Activated naive CD8-positive, alpha-beta T cell (primary cell): ENCODE results near the gene EHD4.

ENCODE experiments used
- H3K27ac Mint-ChIP-seq: one replicate; pipeline ENCODE4 v1.8.0; 2021; ENCODE audit warnings: mixed read lengths
- H3K27me3 Mint-ChIP-seq: one replicate; pipeline ENCODE4 v1.8.0; 2021; ENCODE audit warnings: mixed read lengths
- H3K36me3 Mint-ChIP-seq: one replicate; pipeline ENCODE4 v1.8.0; 2021; ENCODE audit warnings: mixed read lengths
- H3K4me1 Mint-ChIP-seq: one replicate; pipeline ENCODE4 v1.8.0; 2021; ENCODE audit warnings: low read depth, mixed read lengths
- H3K4me3 Mint-ChIP-seq: one replicate; pipeline ENCODE4 v1.8.0; 2021; ENCODE audit warnings: mild to moderate bottlenecking, mixed read lengths
- H3K9me3 Mint-ChIP-seq: one replicate; pipeline ENCODE4 v1.8.0; 2021; ENCODE audit warnings: low read depth, mixed read lengths

Gene EHD4

DNA sequence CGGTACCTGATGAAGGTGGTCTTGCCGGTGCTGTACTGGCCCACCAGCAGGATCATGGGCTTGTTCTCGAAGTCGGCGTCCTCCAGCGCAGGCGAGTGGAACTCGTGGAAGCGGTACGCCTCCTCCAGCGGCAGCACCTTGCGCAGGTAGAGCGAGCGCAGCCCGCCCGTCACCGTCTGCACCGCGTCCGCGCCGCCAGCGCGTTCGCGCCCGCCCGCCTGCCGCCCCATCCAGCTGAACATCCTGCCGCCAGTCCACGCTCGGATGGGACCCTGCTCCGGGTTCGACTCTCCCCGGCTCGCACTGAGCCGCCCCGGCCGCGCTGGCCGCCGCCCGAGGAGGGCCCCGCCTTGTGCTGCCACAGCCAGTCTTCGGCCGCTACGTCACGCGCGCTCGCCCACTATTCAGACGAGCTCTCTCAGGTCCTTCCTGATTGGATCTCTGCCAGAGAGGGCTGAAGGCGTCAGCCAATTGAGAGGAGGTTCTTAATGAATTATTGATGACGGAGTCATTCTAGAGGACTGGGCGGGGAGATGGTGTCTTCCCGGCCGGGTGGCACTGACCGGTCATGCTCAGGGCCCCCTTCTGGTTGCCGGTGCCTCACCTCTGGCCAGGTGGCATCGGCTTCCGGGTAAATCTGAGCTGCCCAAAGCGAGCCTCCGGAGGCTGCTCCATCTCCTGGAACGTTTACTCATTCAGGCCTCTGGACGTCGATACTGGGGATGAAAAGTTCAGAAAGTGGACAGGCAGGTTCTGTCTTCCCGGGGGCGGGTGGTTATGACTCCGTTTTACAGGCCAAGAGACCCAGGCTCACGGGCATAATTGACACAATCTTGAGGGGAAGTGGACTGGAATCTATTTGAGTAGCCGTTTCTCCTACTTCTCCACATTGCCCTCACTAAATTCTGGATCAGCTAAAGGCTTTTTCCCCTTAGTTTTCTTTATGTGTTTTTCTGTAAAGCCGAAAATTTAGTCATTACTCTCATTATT, at the start of gene EHD4:
EHD4 (minus strand) TSS at position 305 of the 990 bp plus-strand sequence; CDS start at position 242, 63 bp downstream.
- peaks cover 44% of the 10 kb centered on the region for H3K4me1 Mint-ChIP-seq
- peak within 1 kb of the TSS; percentile 94 for H3K27ac Mint-ChIP-seq
- peak within 1 kb of the TSS; percentile 92 for H3K4me3 Mint-ChIP-seq
- H3K36me3 Mint-ChIP-seq = no peaks in the 10 kb centered on the region
- no peaks in the 10 kb centered on the region for H3K9me3 Mint-ChIP-seq
- peaks cover 6% of the 10 kb centered on the region for H3K27me3 Mint-ChIP-seq

DNA sequence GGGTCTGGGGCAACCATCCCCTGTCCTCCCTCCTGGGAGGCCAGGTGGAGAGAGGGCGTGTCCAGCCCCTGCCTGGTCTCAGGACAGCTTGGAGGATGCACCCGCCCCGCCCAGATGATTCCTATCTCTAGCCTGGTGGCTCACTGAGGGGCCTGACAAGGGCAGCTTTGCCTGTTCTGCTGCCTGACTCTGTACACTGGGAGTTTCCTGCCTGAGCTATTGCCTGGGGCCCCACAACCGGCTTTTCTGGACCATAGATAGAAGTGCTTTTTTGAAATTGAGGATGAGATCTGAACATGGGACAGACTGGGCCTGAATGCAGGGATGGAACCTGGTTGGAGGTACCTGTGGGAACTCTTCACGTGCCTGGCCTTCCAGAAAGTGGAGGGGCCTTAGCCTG, 49.2 kb upstream of the EHD4 start:
- Mint-ChIP-seq H3K36me3 (no peaks in the 10 kb centered on the region), H3K9me3 (no peaks in the 10 kb centered on the region), H3K27ac (no peak overlapping the region), H3K27me3 (no peaks in the 10 kb centered on the region), H3K4me1 (no peaks in the 10 kb centered on the region), H3K4me3 (no peak overlapping the region)

DNA sequence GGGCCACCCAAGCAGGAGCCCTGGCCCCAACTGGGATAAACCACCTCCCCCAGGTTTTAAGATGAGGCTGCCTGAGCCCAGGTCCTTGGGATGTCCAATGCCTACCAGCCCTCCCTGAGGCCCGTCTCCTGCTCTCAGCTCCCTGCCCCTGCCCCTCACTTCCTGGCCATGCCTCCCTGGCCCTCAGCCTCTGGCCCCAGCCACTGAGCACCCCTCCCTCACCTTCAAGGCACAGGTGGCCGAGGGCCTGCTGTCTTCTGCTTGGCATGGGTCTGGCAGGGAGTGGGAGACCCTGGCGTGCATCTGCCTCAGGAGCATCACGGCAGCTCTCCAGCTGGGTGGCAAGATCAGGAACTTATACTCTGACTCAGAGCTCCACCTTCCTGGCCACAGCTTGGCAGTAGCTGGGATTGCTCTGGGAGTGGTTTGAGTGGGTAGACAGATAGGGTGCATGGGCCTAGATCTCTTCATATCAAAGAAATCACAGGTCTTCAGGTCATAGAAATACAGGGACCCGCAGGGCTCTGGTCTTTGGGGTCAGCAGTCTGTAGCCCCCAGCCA, 48.4 kb upstream of the EHD4 start, which contains the start of gene PLA2G4E:
PLA2G4E (minus strand) TSS at position 330 of the 561 bp plus-strand sequence; CDS start at position 318, 12 bp downstream.
- no peak within 1 kb of the TSS for H3K4me3 Mint-ChIP-seq
- no peaks in the 10 kb centered on the region for H3K36me3 Mint-ChIP-seq
- no peaks in the 10 kb centered on the region for H3K4me1 Mint-ChIP-seq
- H3K27me3 Mint-ChIP-seq = no peaks in the 10 kb centered on the region
- H3K27ac Mint-ChIP-seq = no peak within 1 kb of the TSS
- no peaks in the 10 kb centered on the region for H3K9me3 Mint-ChIP-seq

DNA sequence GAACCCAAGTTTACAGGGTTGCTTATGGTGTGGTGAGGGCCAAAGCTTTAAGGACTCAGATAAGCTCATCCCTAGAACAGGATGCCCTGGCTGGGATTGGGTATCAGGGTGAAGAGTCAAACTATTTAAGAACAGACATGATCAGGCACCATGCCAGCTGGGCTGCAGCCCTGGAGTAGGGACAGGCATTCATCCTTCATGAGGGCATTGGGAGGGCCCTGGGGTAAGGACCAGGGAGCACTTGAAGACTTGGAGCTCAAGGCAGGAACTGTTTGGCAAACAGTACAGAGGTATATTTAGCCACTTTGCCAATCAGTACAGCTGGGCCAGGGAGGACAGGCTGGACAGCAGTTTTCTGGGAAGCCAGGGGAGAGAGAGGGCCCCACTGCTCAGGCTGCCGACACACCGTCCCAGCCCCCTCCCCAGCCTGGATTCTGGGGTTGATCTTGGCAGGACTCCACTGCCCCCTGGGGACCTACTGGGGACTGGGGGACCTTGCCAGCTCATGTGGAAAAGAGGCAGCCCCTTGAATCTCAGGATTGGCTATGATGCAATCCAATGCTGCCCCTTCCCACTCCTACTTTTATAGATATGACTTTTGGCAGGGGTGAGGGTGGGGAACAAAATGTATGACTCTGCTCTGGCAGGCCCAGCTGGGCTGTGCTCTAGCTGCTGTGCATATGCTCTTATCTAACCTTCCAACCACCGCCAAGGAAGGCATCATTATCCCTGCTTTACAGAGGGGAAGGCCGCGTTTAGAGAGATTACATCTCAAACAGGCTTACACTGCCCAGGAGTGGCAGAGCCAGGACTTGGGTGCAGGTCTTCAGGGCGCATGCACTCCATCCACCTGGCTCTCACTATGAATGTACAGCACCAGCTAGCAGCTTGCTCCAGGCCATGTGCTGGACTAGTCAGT, 46.2 kb upstream of the EHD4 start:
- Mint-ChIP-seq H3K36me3 (no peaks in the 10 kb centered on the region), H3K4me3 (no peak overlapping the region), H3K9me3 (no peaks in the 10 kb centered on the region), H3K27me3 (no peaks in the 10 kb centered on the region), H3K27ac (no peak overlapping the region), H3K4me1 (no peaks in the 10 kb centered on the region)

DNA sequence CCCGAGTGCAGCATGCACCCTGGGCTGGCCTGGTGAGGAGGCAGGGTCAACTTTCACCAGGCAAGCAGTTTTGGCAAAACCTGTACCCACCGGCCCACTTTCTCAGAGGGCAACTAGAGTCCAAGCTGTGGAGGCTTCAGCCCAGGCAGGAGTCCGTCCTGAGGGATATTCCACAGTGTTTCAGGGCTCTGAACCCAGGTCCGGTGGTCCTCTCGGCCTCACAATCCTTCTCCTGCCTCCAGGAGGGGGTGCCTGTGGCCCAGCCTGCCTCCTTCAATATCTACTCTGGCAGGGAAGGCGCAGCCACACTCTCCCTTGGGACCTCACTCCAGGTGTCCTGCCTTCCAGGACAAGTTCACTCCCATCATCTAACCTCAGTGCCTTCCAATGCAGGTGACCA, 44.6 kb upstream of the EHD4 start:
- H3K27me3 Mint-ChIP-seq = no peaks in the 10 kb centered on the region
- H3K4me3 Mint-ChIP-seq = no peak overlapping the region
- no peaks in the 10 kb centered on the region for H3K36me3 Mint-ChIP-seq
- no peaks in the 10 kb centered on the region for H3K4me1 Mint-ChIP-seq
- H3K27ac Mint-ChIP-seq = no peak overlapping the region
- H3K9me3 Mint-ChIP-seq = no peaks in the 10 kb centered on the region

DNA sequence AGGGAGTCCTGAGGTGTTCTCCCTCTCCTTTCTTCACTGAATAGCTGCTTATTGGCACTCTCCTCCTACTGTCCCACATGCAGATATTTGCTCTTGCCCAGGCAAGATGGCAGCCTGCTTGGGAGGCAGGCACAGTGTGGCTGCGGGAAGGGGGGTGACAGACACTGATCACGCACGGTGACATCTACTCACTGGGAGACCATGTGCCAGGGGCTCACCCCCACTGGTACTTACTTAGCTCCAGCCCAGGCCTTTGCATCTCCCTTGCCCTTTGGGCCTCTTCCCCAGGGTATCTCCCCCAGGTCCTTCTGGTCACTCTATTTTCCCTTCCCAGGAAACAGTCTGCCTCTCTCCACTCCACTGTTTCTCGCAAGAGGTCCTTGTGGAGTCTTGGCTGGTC, 42.0 kb upstream of the EHD4 start:
- Mint-ChIP-seq H3K4me1 (peaks cover 9% of the 10 kb centered on the region), H3K4me3 (no peak overlapping the region), H3K27me3 (no peaks in the 10 kb centered on the region), H3K9me3 (no peaks in the 10 kb centered on the region), H3K27ac (no peak overlapping the region), H3K36me3 (no peaks in the 10 kb centered on the region)

DNA sequence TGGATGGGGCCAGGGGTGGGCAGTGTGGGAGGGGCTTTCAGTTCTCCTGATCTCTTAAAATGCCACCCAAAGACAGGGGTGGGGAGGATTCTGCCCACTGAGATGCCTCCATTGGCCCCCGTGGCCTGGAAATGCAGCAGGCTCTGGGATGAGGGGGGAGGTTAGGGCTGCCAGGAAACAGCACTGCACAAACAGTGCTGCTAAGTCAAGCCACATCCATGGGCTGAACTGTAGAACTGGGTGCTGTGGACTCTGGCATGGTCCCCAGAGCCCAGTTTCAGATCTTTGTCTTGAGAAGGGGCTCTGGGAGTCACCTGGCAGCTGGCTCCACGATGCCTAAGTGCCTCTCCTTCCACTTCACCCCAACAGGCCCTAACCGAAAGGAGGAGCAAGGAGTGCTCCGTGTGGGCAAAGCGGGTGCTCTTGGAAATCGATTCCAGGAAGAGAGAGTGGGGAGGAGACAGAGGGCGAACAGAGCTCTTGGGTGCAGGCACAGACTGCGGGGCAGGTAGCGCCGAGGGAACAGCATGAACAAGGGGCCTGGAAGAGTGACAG, 40.6 kb upstream of the EHD4 start:
- no peak overlapping the region for H3K4me3 Mint-ChIP-seq
- H3K9me3 Mint-ChIP-seq = no peaks in the 10 kb centered on the region
- no peak overlapping the region for H3K27ac Mint-ChIP-seq
- no peaks in the 10 kb centered on the region for H3K36me3 Mint-ChIP-seq
- no peaks in the 10 kb centered on the region for H3K27me3 Mint-ChIP-seq
- H3K4me1 Mint-ChIP-seq = peaks cover 9% of the 10 kb centered on the region

DNA sequence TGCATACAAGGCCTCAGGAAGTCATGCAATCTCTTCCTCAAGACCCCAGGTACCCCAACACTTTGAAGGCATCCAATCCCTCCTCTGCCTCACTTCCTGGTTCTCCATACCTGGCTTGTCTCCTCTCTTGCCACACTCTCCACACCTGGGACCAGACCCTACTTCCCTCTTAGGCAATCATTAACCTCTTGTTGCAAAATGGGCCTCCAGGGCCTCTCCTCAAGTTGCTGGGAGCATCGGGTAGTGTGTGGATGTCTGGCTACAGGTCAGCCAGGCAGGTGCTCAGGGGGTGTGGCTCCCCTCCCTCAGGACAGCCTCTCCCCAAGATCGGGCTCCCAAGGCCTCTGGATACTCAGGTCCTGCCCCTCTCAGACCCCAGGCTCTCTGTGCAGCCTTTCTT, 39.9 kb upstream of the EHD4 start:
- Mint-ChIP-seq H3K27ac (peak overlapping the region; percentile 0), H3K36me3 (no peaks in the 10 kb centered on the region), H3K9me3 (no peaks in the 10 kb centered on the region), H3K4me3 (no peak overlapping the region), H3K27me3 (no peaks in the 10 kb centered on the region), H3K4me1 (peaks cover 11% of the 10 kb centered on the region)

DNA sequence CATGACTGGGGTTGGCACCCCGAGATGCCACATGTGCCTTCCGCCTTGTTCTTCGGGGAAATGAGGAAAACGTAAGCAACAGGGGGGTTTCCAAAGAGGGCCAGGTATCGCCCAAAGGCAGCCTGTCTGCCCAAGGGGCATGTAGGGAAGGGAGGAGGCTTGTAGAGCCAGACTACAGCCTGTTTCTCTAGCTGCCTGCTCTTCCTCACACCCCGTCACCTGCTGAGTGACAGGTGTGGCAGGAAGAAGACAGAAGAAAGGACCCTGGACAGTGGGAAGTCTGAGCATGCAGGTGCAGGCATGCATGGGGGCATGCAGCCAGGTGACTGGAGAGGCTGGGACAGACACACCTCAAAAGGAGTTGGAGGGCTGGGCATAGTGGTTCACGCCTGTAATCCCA, 38.7 kb upstream of the EHD4 start:
- H3K27me3 Mint-ChIP-seq = no peaks in the 10 kb centered on the region
- peaks cover 11% of the 10 kb centered on the region for H3K4me1 Mint-ChIP-seq
- H3K4me3 Mint-ChIP-seq = no peak overlapping the region
- no peaks in the 10 kb centered on the region for H3K9me3 Mint-ChIP-seq
- H3K27ac Mint-ChIP-seq = peak overlapping the region; percentile 3
- no peaks in the 10 kb centered on the region for H3K36me3 Mint-ChIP-seq

DNA sequence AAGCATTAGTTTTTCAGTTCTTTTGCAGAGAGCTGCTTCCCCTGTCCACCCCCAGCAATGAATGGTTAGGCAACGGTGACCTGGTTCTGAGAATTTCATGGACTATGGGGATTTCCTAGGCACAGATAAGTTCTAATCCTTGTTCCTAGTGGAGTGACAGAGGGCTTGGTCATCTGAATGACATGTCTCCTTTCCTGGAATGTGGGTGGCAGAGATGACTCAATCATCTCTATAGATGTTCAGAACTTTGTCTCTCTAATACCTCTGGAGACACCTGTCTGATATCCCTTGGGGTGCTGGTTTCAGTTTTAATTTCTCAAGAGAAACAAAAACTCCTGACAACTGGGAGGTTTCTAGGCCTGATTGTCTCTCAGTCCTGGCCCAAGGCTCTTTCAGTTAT, 38.1 kb upstream of the EHD4 start:
- no peak overlapping the region for H3K4me3 Mint-ChIP-seq
- no peaks in the 10 kb centered on the region for H3K27me3 Mint-ChIP-seq
- H3K36me3 Mint-ChIP-seq = no peaks in the 10 kb centered on the region
- no peak overlapping the region for H3K27ac Mint-ChIP-seq
- peaks cover 11% of the 10 kb centered on the region for H3K4me1 Mint-ChIP-seq
- no peaks in the 10 kb centered on the region for H3K9me3 Mint-ChIP-seq

DNA sequence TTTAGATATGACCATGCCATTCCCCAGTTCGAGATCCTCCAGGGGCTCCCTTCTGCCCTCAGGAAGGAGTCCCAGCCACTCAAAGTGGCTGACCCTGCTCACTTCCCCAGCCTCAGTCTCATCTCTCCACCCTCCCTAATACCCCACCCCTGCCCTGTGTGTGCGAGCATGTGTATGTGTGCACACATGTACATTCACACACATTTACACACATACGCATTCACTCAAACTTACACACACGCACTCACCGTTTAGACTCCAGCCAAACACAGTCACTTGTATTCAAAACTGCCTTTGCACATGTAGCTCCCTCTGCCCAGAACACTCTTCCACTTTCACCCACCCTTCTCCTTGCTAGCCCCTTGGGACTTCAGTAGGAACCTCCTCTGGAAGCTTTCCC, 37.1 kb upstream of the EHD4 start:
- Mint-ChIP-seq H3K4me1 (peaks cover 11% of the 10 kb centered on the region), H3K9me3 (no peaks in the 10 kb centered on the region), H3K4me3 (no peak overlapping the region), H3K36me3 (no peaks in the 10 kb centered on the region), H3K27ac (peak overlapping the region; percentile 2), H3K27me3 (no peaks in the 10 kb centered on the region)

DNA sequence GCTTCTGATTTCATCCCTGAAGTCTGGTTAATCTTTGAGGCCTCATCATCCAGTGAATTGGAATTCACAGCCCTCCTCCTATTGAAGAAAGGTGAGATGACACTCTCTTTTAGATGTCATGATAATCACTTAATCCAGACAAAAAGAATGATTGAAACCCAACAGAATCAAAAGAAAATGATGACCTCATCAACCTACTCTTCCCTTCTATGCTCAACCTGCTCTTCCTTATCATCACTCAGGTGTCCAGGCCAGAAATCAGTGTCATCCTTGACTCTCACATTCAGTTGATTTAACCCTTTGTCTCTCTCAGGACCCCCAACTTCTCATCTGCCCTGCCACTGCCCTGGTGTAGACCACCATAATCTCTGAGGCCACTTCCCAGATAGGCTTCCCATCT, 36.7 kb upstream of the EHD4 start:
- Mint-ChIP-seq H3K27ac (peak overlapping the region; percentile 2), H3K4me1 (peaks cover 11% of the 10 kb centered on the region), H3K4me3 (no peak overlapping the region), H3K9me3 (no peaks in the 10 kb centered on the region), H3K27me3 (no peaks in the 10 kb centered on the region), H3K36me3 (no peaks in the 10 kb centered on the region)

DNA sequence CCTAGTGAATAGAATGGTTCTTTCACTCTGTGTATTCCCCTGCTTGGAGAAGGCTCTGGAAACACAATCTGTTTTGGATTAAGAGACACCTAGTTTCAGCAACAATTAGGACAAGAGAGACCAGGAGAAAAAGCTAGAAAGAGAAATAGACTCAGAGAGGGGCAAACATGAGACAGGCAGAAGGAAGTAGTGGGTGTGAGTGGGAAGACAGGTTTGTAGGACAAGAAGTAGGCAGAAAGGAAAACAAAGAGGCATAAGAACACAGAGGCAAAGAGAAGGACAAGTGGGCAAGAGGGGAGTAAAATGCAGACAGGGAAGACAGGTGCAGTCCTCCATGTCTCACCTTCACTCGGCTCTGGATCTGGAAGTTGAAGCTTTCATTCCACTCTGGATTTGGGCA, 35.0 kb upstream of the EHD4 start:
- Mint-ChIP-seq H3K4me3 (no peak overlapping the region), H3K27me3 (no peaks in the 10 kb centered on the region), H3K27ac (no peak overlapping the region), H3K36me3 (no peaks in the 10 kb centered on the region), H3K4me1 (peaks cover 11% of the 10 kb centered on the region), H3K9me3 (no peaks in the 10 kb centered on the region)

DNA sequence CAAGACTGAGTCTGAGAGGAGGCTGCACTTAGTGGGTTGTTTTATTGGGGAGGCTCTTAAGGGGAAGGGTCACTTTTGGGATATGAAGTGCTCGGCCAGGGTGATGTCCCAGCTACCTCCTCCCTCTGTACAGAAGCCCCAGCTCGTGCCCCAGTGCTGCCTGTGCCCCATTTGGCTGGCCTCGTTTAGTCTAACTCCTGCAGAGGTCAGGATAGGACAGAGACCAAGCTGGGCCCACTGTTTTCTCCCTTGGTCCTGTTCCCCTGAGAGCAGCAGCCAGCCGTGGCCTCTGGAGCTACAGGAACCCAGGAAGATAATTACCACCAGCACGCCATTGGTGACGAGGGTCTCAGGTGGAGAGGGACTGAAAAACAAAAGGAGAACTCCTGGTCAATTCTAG, 30.0 kb upstream of the EHD4 start:
- Mint-ChIP-seq H3K36me3 (no peaks in the 10 kb centered on the region), H3K27ac (no peak overlapping the region), H3K4me1 (peaks cover 1% of the 10 kb centered on the region), H3K4me3 (no peak overlapping the region), H3K27me3 (no peaks in the 10 kb centered on the region), H3K9me3 (no peaks in the 10 kb centered on the region)
